GM12892 (cell line): ENCODE results near the gene MTCH1.

ENCODE experiments used
- DNase-seq: peaks from one replicate; pipeline ENCODE4 v3.0.0; 2011; ENCODE audit not compliant: insufficient read length
- FAIRE-seq: peaks from 2 replicates; lab custom pipeline; 2011; peaks lifted over from hg19 to GRCh38; lab: Jason Lieb, UNC
- POLR2A ChIP-seq: IDR thresholded peaks from 2 replicates; pipeline ENCODE4 v1.6.1; 2011; ENCODE audit warnings: low read depth, low read length, control low read depth
- POLR2AphosphoS5 ChIP-seq: IDR thresholded peaks from 2 replicates; pipeline ENCODE4 v1.6.1; 2011; ENCODE audit warnings: low read depth, low read length, control low read depth
- TAF1 ChIP-seq: IDR thresholded peaks from 2 replicates; pipeline ENCODE4 v1.6.1; 2011; ENCODE audit warnings: low read depth, mild to moderate bottlenecking, control low read depth, low read length, borderline replicate concordance

The MTCH1 gene

GRCh38 chr6:36980129-36980528, 5.9 kb downstream of the MTCH1 start:
- no peak for DNase-seq
- TF ChIP-seq POLR2AphosphoS5 (no peak), POLR2A (no peak), TAF1 (no peak)
- no peak for FAIRE-seq

DNA sequence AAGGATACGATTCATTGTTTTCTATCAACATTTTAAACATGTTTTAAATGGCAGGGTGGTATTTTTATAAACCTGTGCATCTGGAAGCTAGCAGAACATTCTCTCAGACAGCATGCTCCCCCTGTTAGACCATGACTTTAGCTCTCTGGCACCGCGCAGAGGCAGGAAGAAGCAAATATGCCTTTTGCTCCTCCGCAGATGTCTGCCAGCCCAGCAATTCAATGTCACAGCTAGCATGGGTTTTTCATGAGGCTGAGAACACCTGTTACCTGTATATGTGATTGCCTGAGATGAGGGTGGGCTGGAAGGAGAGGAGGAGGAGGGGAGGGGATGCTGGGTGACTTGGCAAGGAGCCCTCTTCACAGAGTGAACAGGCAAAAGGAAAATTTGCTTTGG, 6.7 kb downstream of the MTCH1 start:
- peak; percentile 70 for FAIRE-seq
- TF ChIP-seq POLR2A = no peak
- no peak for TF ChIP-seq TAF1
- no peak for TF ChIP-seq POLR2AphosphoS5
- no peak for DNase-seq

DNA sequence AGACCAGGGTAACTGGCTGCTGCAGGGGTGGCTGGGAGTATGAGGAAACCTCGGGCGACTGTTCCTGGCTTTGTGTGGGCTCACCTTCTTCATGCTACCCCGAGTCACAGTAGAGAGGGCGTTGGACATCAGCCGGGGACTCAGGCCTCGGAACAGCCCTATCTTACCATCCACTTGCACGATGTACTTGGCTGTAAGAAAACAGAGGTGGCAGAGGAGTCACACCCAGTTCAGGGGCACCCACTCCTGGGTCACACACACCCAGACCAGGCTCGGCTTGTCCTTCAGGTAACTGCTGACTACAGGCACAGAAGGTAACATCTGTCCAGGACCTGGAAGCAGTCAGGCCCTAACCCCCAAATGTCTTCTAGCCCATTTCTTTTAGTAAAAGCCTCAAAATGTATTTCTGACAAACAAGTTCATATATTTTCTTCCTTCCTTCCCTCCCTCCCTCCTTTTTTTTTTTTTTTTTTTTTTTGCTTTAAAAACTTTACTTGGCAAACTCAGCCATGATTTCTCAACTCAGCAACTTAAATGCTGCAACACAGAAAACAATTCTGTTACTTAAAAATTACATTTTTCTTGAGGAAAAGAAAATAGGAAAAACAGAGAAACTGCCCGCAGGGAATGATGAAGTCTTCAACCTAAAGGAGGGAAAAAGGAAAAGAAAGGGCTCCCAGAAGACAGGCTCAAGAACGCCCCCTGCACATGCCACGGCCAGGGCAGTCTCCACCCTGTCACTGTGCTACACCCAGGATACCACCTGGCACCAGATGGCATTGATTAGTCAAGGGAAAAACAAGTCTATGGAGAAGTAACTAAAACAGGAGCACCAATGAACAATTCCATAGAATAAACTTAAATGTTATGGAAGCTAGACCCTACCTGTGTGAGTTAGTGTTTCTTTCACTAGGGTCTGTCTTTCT, 7.3 kb downstream of the MTCH1 start:
- FAIRE-seq (no peak), DNase-seq (no peak)
- TF ChIP-seq TAF1 (no peak), POLR2A (no peak), POLR2AphosphoS5 (no peak)

GRCh38 chr6:36977470-36977941, 8.5 kb downstream of the MTCH1 start:
- TF ChIP-seq POLR2A (no peak), POLR2AphosphoS5 (no peak; the same call in 1 of the 2 replicates), TAF1 (no peak)
- FAIRE-seq (no peak), DNase-seq (peak; percentile 61)

GRCh38 chr6:36976931-36977330, 9.1 kb downstream of the MTCH1 start:
- no peak for FAIRE-seq
- no peak for DNase-seq
- TF ChIP-seq POLR2A = no peak
- no peak for TF ChIP-seq TAF1
- TF ChIP-seq POLR2AphosphoS5 = no peak

GRCh38 chr6:36976509-36976908, 9.5 kb downstream of the MTCH1 start:
- DNase-seq (no peak), FAIRE-seq (no peak)
- TF ChIP-seq TAF1 = no peak
- no peak for TF ChIP-seq POLR2A
- TF ChIP-seq POLR2AphosphoS5 = no peak

GRCh38 chr6:36976007-36976264, 10.1 kb downstream of the MTCH1 start:
- no peak for TF ChIP-seq POLR2A
- TF ChIP-seq POLR2AphosphoS5 = no peak
- TF ChIP-seq TAF1 = no peak
- DNase-seq = no peak
- no peak for FAIRE-seq

DNA sequence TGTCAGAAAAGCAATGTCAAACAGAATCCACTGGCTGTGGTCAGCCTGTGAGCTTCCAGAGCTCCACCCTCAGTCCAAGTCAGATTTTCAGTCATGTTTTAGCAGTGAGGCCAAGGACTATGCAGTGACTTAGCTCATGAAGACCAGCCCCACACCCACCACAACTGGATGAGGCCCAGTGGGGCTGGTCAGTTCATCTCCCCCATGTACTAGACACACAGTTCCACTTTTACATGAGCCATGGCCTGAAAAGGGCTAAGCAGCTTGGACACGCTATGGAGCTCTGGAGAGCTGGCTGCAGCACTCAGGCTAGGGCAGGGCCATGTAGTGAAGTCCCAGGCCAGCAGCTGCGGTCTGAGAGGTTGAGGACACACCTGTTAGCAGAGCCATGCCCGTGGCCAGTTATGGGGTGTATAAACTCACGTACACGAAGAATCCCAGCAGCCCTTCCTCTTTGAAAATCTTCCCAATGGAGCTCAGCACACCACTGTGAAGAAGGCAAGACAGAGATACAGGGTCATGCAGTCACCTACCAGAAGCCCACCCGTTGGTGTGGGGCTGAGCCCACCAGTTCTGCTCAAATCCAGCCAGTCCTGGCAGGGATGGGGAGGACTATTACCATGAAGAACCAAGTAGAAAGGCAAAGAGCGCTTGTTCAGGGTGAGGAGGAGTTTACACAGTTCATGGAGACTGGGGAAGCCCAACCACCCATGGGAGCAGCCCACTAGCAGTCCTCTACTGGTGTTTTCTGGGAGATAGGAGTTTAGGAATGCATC, 10.6 kb downstream of the MTCH1 start:
- no peak for TF ChIP-seq POLR2AphosphoS5
- no peak for TF ChIP-seq TAF1
- no peak for TF ChIP-seq POLR2A
- no peak for FAIRE-seq

GRCh38 chr6:36973647-36974046, 12.3 kb downstream of the MTCH1 start:
- no peak for FAIRE-seq
- DNase-seq = no peak
- TF ChIP-seq POLR2A = no peak
- TF ChIP-seq TAF1 = no peak
- TF ChIP-seq POLR2AphosphoS5 = no peak

More for the DNA sequence above, 10.6 kb downstream of the MTCH1 start:
- DNase-seq = no peak

DNA sequence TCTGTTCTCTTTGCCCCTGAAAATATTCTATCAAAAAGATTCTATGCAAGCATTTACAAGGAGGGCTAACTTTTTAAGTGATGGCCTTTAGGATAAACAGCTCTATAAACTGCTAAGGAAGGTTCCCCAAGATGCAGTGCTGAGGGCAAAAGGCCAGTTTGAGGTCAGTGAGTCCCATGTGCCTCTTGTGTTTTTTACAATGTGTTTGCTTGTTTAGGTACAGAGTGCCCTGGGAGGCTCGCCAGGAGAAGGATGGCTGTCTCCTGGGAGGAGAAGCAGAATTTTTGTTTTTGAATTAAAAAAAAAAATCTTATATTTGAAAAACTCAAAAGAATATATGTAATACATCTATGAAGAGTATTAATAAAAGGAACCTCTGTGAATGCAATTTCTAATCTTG, 12.8 kb downstream of the MTCH1 start:
- no peak for DNase-seq
- no peak for FAIRE-seq
- TF ChIP-seq POLR2A (no peak), POLR2AphosphoS5 (no peak), TAF1 (no peak)

DNA sequence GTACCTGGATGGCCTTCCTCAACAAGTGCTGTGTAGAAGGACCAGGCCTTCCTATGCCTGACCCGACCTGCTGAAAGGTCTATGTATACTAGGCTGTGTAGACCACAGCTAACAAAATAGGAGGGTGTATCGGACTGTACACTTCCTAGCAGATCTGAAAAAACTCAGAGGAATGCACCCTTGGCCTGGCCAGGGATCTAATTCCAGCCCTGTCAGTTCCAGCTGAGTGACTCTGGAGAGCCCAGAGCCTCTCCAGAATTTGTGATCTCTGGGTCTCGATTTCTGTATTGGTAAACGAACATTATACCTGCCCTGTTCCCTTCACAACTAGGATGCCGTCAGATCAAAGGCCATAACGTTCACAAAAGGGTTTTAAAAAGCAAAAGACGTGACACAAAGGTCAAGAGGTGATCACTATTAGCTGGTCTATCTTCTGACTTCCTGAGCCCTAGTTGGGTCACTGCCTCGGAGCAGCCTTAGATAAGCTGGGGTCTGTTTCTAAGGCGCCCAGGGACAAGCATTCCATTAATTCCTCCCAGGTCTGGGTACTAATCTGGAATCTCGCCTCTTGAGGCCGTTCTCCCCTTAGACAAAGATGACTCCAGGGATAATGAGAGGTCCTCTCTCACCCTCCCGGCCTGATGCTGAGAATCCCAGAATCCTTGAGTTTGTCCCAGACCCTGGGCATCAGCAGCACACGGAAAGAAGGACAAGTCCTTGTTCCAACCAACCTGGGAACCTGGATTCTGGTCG, 13.9 kb downstream of the MTCH1 start:
- DNase-seq (no peak), FAIRE-seq (no peak)
- TF ChIP-seq TAF1 = no peak
